ENCODE data around the gene TACR1. TPM values are rescaled to one million over a fixed set of nuclear protein-coding genes. Genes with fewer than 3 reads are reported as not detected.

The TACR1 gene
- total RNA-seq, 1 donor from 2014 or later = not detected

DNA sequence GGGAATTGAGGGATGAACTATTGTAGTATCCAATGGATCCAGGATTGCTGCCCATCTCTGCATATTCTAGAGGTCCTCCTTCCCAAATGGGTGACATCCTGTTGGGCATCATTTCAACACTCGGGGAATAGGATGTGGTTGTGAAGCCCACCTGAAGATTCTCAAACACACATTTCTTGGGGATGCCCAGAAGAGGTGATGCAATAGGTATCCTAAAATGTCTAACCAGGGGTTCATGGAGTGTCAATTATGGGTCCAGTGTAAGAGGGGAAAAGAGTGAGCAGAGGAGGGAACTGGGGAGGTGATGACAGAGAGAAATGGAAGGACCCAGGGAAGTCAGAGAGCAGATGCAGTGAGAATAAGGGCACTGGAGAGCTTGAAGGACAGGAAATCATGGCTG, 188.7 kb downstream of the TACR1 start:
- Mint-ChIP-seq H3K27me3 (ENCODE audit: unreplicated experiment) (no peaks in the 10 kb centered on the region), H3K9me3 (ENCODE audit: unreplicated experiment) (peaks cover 20% of the 10 kb centered on the region), H3K27ac (ENCODE audit: unreplicated experiment) (no peak overlapping the region), H3K36me3 (ENCODE audit: unreplicated experiment) (no peaks in the 10 kb centered on the region), H3K4me1 (ENCODE audit: unreplicated experiment) (peaks cover 10% of the 10 kb centered on the region), H3K4me3 (ENCODE audit: unreplicated experiment) (no peak overlapping the region)
- TF ChIP-seq, protein P1, sequence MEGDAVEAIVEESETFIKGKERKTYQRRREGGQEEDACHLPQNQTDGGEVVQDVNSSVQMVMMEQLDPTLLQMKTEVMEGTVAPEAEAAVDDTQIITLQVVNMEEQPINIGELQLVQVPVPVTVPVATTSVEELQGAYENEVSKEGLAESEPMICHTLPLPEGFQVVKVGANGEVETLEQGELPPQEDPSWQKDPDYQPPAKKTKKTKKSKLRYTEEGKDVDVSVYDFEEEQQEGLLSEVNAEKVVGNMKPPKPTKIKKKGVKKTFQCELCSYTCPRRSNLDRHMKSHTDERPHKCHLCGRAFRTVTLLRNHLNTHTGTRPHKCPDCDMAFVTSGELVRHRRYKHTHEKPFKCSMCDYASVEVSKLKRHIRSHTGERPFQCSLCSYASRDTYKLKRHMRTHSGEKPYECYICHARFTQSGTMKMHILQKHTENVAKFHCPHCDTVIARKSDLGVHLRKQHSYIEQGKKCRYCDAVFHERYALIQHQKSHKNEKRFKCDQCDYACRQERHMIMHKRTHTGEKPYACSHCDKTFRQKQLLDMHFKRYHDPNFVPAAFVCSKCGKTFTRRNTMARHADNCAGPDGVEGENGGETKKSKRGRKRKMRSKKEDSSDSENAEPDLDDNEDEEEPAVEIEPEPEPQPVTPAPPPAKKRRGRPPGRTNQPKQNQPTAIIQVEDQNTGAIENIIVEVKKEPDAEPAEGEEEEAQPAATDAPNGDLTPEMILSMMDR (IDR thresholded peaks at IDR 0.05) = no peak
- no peak for DNase-seq (ENCODE audit: extremely low spot score, unreplicated experiment)

DNA sequence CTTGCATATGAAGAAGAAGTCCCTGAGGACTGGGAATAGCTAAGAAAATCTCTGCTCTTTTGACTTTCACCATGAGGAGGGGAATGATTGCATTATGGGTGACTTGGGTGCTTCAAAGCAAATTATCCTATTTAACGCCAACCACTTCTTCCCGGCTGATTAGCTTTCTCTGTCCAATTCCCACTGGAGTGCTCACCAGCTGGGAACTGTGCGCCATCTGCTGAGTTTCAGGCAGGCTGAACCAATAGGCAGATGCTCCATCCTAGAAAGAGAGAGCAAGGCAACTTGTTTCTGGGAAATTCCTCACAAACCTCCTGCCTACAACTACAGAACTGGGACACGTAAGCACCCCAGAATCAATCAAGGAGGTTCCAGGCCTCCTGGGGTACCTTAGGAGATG, 191.5 kb downstream of the TACR1 start:
- Mint-ChIP-seq H3K27ac (ENCODE audit: unreplicated experiment) (no peak overlapping the region), H3K4me3 (ENCODE audit: unreplicated experiment) (no peak overlapping the region), H3K4me1 (ENCODE audit: unreplicated experiment) (peaks cover 10% of the 10 kb centered on the region), H3K9me3 (ENCODE audit: unreplicated experiment) (peaks cover 6% of the 10 kb centered on the region), H3K36me3 (ENCODE audit: unreplicated experiment) (no peaks in the 10 kb centered on the region), H3K27me3 (ENCODE audit: unreplicated experiment) (no peaks in the 10 kb centered on the region)
- TF ChIP-seq, protein P1 (IDR thresholded peaks at IDR 0.05) = no peak
- no peak for DNase-seq (ENCODE audit: extremely low spot score, unreplicated experiment)

GRCh38 chr2:75007061-75007460, 192.3 kb downstream of the TACR1 start:
- DNase-seq (ENCODE audit: extremely low spot score, unreplicated experiment) = no peak
- Mint-ChIP-seq H3K36me3 (ENCODE audit: unreplicated experiment) (no peaks in the 10 kb centered on the region), H3K4me3 (ENCODE audit: unreplicated experiment) (no peak overlapping the region), H3K27me3 (ENCODE audit: unreplicated experiment) (no peaks in the 10 kb centered on the region), H3K9me3 (ENCODE audit: unreplicated experiment) (peaks cover 6% of the 10 kb centered on the region), H3K4me1 (ENCODE audit: unreplicated experiment) (peaks cover 7% of the 10 kb centered on the region), H3K27ac (ENCODE audit: unreplicated experiment) (no peak overlapping the region)
- TF ChIP-seq, protein P1 (IDR thresholded peaks at IDR 0.05) = no peak

GRCh38 chr2:75006041-75006440, 193.3 kb downstream of the TACR1 start:
- no peaks in the 10 kb centered on the region for H3K27me3 Mint-ChIP-seq (ENCODE audit: unreplicated experiment)
- DNase-seq (ENCODE audit: extremely low spot score, unreplicated experiment) = no peak
- TF ChIP-seq, protein P1 (IDR thresholded peaks at IDR 0.05) = no peak
- no peak overlapping the region for H3K4me3 Mint-ChIP-seq (ENCODE audit: unreplicated experiment)
- H3K9me3 Mint-ChIP-seq (ENCODE audit: unreplicated experiment) = peaks cover 6% of the 10 kb centered on the region
- no peaks in the 10 kb centered on the region for H3K36me3 Mint-ChIP-seq (ENCODE audit: unreplicated experiment)
- H3K4me1 Mint-ChIP-seq (ENCODE audit: unreplicated experiment) = peaks cover 6% of the 10 kb centered on the region
- H3K27ac Mint-ChIP-seq (ENCODE audit: unreplicated experiment) = no peak overlapping the region

DNA sequence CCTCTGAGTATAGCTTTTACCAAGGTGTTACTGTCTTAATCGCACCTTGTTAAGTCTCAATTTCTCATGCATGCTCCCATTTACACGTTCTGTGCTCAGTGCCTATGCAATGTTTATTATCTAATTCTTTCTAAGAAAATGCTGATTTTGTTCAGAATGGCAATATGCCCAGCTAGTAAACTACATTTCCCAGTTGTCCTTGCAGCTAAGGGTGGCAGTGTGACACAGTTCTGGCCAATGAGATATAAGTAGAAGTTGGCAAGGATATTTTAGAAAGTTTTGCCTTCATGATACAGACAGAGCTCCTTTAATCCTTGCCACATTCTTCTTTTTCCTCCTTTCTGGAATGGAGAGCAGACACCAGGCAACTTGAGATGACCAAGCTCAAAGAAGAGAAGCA, 195.5 kb downstream of the TACR1 start:
- Mint-ChIP-seq H3K36me3 (ENCODE audit: unreplicated experiment) (no peaks in the 10 kb centered on the region), H3K27me3 (ENCODE audit: unreplicated experiment) (no peaks in the 10 kb centered on the region), H3K4me3 (ENCODE audit: unreplicated experiment) (no peak overlapping the region), H3K4me1 (ENCODE audit: unreplicated experiment) (peaks cover 2% of the 10 kb centered on the region), H3K27ac (ENCODE audit: unreplicated experiment) (no peak overlapping the region), H3K9me3 (ENCODE audit: unreplicated experiment) (peaks cover 6% of the 10 kb centered on the region)
- no peak for DNase-seq (ENCODE audit: extremely low spot score, unreplicated experiment)
- TF ChIP-seq, protein P1 (IDR thresholded peaks at IDR 0.05) = no peak

Measured in osteocyte (in vitro differentiated cells).